Stimulated activated CD8-positive, alpha-beta memory T cell treated with anti-CD3 and anti-CD28 coated beads, Interleukin-4, amount 100 ng/mL, for 1 hour (primary cell): ENCODE measurements around the gene STEAP1.

ENCODE experiments used
- DNase-seq, 2 donors: peaks; one replicate each; pipeline ENCODE4 v3.0.0-alpha.2; 2020; ENCODE audit warnings: low read depth in 2 of 2, low spot score in 1 of 2

Gene STEAP1

GRCh38 chr7:90211391-90212148 lies 57.3 kb downstream of the STEAP1 start, which contains the start of gene STEAP2:
Gene STEAP2, plus strand, starts transcription at chr7:90211740. Its CDS starts 13,343 bp downstream, at chr7:90225083.
- no peak for DNase-seq

GRCh38 chr7:90212149-90212495 lies 57.9 kb downstream of the STEAP1 start:
- DNase-seq = no peak

GRCh38 chr7:90213521-90213920 lies 59.3 kb downstream of the STEAP1 start:
- no peak for DNase-seq
